ENCODE data around the gene SLC10A7. TPM values are rescaled to one million over a fixed set of nuclear protein-coding genes. Genes with fewer than 3 reads are reported as not detected.

The SLC10A7 gene
- total and polyA plus RNA-seq, 2 experiments from 2014 or later = 1.9 to 2.9 TPM

DNA sequence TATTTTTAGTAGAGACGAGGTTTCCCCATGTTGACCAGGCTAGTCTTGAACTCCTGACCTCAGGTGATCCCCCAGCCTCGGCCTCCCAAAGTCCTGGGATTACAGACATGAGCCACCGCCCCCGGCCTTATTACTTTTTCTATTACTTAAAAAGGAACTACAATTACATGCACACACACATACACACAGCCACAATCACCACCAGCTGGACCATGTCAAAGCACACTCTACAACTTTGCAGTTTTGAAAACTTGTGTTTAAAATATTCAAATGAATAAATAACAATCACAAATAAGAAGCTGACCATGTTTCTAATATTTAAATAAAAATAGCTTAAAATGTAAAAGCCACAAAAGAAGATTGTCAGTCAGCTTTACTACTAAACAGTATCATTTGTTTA is 23.4 kb downstream of the SLC10A7 start:
- Histone ChIP-seq H3K27me3 (no peaks in the 10 kb centered on the region), H3K4me3 (no peak overlapping the region), H3K9me3 (ENCODE audit: low read depth) (no peaks in the 10 kb centered on the region), H3K36me3 (no peaks in the 10 kb centered on the region), H3K4me1 (ENCODE audit: low read depth) (no peaks in the 10 kb centered on the region), H3K27ac (no peak overlapping the region)
- TF ChIP-seq, protein P1, sequence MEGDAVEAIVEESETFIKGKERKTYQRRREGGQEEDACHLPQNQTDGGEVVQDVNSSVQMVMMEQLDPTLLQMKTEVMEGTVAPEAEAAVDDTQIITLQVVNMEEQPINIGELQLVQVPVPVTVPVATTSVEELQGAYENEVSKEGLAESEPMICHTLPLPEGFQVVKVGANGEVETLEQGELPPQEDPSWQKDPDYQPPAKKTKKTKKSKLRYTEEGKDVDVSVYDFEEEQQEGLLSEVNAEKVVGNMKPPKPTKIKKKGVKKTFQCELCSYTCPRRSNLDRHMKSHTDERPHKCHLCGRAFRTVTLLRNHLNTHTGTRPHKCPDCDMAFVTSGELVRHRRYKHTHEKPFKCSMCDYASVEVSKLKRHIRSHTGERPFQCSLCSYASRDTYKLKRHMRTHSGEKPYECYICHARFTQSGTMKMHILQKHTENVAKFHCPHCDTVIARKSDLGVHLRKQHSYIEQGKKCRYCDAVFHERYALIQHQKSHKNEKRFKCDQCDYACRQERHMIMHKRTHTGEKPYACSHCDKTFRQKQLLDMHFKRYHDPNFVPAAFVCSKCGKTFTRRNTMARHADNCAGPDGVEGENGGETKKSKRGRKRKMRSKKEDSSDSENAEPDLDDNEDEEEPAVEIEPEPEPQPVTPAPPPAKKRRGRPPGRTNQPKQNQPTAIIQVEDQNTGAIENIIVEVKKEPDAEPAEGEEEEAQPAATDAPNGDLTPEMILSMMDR (IDR thresholded peaks at IDR 0.05; ENCODE audit: low read depth, low read length) = no peak
- no peak for DNase-seq (ENCODE audit: low read depth in 1 of 2, low spot score in 1 of 2)

DNA sequence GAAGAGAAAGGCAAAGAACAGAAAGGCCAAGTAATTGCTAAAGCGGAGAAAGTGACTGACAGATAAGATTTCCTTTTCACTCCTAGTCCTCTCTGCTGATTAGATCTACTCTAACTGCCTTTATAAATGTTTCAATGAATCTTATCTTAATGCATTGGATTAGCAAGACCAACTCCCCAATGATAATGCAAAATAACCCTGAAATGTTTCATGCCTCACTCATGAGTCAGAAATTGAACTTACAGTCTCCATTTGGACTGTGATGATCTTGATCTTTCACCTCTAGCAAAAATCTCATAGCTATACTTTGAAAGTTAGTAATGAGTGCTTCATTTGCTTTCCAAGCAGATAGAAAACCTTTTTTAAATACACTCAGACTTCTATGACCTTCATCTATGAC is 26.5 kb downstream of the SLC10A7 start:
- Histone ChIP-seq H3K27me3 (no peaks in the 10 kb centered on the region), H3K9me3 (ENCODE audit: low read depth) (no peaks in the 10 kb centered on the region), H3K4me1 (ENCODE audit: low read depth) (no peaks in the 10 kb centered on the region), H3K27ac (no peak overlapping the region), H3K36me3 (no peaks in the 10 kb centered on the region), H3K4me3 (no peak overlapping the region)
- TF ChIP-seq, protein P1 (IDR thresholded peaks at IDR 0.05; ENCODE audit: low read depth, low read length) = no peak
- DNase-seq (ENCODE audit: low read depth in 1 of 2, low spot score in 1 of 2) = peak in 1 of 2 donors; percentile 40

DNA sequence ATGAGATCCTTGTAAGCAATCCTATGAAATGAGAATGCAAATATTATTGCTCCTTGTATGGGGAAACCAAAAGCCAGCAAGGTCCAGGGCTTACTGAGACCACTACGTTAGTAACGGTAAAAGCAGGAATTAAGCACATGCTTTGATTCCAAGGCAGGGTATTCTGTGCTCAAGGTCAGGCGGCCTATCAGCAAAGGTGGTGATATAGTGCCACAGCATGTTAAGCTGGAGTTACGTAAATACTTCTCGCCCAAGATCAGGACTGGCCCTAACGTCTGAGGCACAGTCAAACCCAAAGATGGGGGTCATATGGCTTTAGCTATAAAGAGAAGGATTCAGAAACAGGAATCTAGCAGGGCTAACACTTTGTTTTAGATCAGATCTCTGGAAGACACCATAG is 27.6 kb downstream of the SLC10A7 start:
- H3K4me3 ChIP-seq = no peak overlapping the region
- no peaks in the 10 kb centered on the region for H3K4me1 ChIP-seq (ENCODE audit: low read depth)
- no peaks in the 10 kb centered on the region for H3K27me3 ChIP-seq
- no peaks in the 10 kb centered on the region for H3K36me3 ChIP-seq
- TF ChIP-seq, protein P1 (IDR thresholded peaks at IDR 0.05; ENCODE audit: low read depth, low read length) = no peak
- no peak overlapping the region for H3K27ac ChIP-seq
- H3K9me3 ChIP-seq (ENCODE audit: low read depth) = no peaks in the 10 kb centered on the region
- DNase-seq (ENCODE audit: low read depth in 1 of 2, low spot score in 1 of 2) = no peak

DNA sequence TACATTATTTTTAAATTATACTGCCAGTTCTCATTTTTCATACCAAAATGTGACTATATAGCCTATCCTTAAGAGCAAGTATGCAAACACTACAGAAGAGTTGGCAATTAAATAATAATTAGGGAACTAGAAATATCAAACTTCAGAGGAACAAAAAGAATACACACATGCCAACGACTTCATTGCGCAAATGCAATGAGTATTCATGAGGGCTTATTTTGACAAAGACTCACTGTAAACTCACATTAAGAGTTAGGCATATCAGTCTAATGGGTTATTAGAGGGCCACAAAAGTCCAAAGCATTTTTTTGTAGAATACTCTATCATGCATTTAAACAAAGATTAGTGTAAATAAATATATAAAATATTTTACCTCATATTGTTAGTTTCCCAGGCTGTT is 31.6 kb downstream of the SLC10A7 start:
- H3K27me3 ChIP-seq = no peaks in the 10 kb centered on the region
- H3K4me1 ChIP-seq (ENCODE audit: low read depth) = no peaks in the 10 kb centered on the region
- TF ChIP-seq, protein P1 (IDR thresholded peaks at IDR 0.05; ENCODE audit: low read depth, low read length) = no peak
- no peak for DNase-seq (ENCODE audit: low read depth in 1 of 2, low spot score in 1 of 2)
- H3K4me3 ChIP-seq = no peak overlapping the region
- no peak overlapping the region for H3K27ac ChIP-seq
- no peaks in the 10 kb centered on the region for H3K9me3 ChIP-seq (ENCODE audit: low read depth)
- no peaks in the 10 kb centered on the region for H3K36me3 ChIP-seq

DNA sequence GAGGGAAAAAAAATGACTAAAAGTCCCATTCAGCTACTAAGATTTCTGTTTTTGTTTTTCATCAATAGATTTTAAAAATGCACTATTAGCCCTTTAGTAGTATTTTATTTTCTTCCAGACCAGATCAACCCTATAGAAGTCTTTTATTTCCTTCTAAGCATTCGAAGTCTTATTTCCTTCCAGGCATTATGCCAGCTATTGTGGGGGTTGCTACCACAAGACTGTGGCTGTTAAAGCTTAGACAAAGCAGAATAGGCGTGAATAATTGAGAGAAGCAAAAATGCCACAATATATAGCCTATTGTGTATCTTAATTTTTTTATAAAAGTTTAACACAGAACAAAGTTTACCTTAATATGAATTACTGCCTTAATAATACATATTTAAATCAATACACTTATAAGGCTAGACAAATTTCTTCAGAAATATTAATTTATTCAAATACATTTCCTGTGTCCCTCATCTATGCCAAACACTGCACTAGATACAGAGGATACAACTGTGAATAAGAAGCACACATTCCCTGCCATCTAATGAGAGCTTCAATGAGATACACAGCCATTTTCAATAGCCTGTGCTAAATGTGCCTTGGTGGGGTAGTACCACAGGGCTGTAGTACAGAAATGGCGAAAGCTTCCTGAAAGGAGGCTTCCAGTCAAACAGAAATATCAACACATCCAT is 33.1 kb downstream of the SLC10A7 start:
- TF ChIP-seq, protein P1 (IDR thresholded peaks at IDR 0.05; ENCODE audit: low read depth, low read length) = no peak
- no peak overlapping the region for H3K27ac ChIP-seq
- no peaks in the 10 kb centered on the region for H3K27me3 ChIP-seq
- no peak overlapping the region for H3K4me3 ChIP-seq
- H3K4me1 ChIP-seq (ENCODE audit: low read depth) = no peaks in the 10 kb centered on the region
- no peaks in the 10 kb centered on the region for H3K36me3 ChIP-seq
- DNase-seq (ENCODE audit: low read depth in 1 of 2, low spot score in 1 of 2) = peak in 1 of 2 donors; percentile 87
- no peaks in the 10 kb centered on the region for H3K9me3 ChIP-seq (ENCODE audit: low read depth)

Measured in cardiac muscle cell (in vitro differentiated cells and primary cell).